GM18511 (cell line): ENCODE results near the gene CILP2.
A peak's percentile ranks its signal among the peaks of the same experiment; 100 is the strongest.

ENCODE experiments used
- ATAC-seq: cut with Tn5 transposase; IDR thresholded peaks from one replicate; pipeline ENCODE4 v1.9.1; 2021; ENCODE audit warnings: mild to moderate bottlenecking, moderate library complexity; ENCODE audit not compliant: unreplicated experiment

CILP2 gene

GRCh38 chr19:19538061-19538784 is at the start of gene CILP2:
Gene CILP2, plus strand, starts transcription at chr19:19538265. Its CDS starts 85 bp downstream, at chr19:19538350.
- no peak for ATAC-seq

GRCh38 chr19:19488875-19489690 is 49.0 kb upstream of the CILP2 start:
- peak; percentile 72 for ATAC-seq

GRCh38 chr19:19489804-19490204 is 48.3 kb upstream of the CILP2 start:
- ATAC-seq = no peak

- peak; percentile 39 for ATAC-seq
Observed at GRCh38 chr19:19490214-19490968, 47.7 kb upstream of the CILP2 start.

GRCh38 chr19:19491321-19492025 is 46.6 kb upstream of the CILP2 start:
- ATAC-seq = no peak

GRCh38 chr19:19492026-19492610 is 45.9 kb upstream of the CILP2 start:
- no peak for ATAC-seq

GRCh38 chr19:19493841-19494546 is 44.1 kb upstream of the CILP2 start:
- ATAC-seq = no peak

GRCh38 chr19:19495614-19496603 is 42.2 kb upstream of the CILP2 start:
- ATAC-seq = no peak

- ATAC-seq = no peak
Observed at GRCh38 chr19:19498255-19498991, 39.6 kb upstream of the CILP2 start.

- no peak for ATAC-seq
Observed at GRCh38 chr19:19499272-19499995, 38.6 kb upstream of the CILP2 start.

GRCh38 chr19:19500975-19501644 is 37.0 kb upstream of the CILP2 start:
- no peak for ATAC-seq

- ATAC-seq = no peak
Observed at GRCh38 chr19:19501798-19502197, 36.3 kb upstream of the CILP2 start.

GRCh38 chr19:19502281-19502680 is 35.8 kb upstream of the CILP2 start:
- ATAC-seq = no peak

GRCh38 chr19:19502808-19503602 is 35.1 kb upstream of the CILP2 start:
- ATAC-seq = no peak

GRCh38 chr19:19504754-19505668 is 33.1 kb upstream of the CILP2 start:
- ATAC-seq = no peak
